Nephron (organoid): ENCODE measurements around the gene UBAC2.
"Not testable (repeated sequence)": the region's sequence is repeated elsewhere in the genome, so short reads cannot be mapped to it uniquely, and the experiment has no call there.

ENCODE experiments used
- H3K27ac Mint-ChIP-seq, 3 experiments: 2 replicates each; pipeline ENCODE4 v1.8.0; 2020; ENCODE audit warnings: mixed read lengths in 3 of 3, mild to moderate bottlenecking in 2 of 3, moderate library complexity in 1 of 3
- H3K27me3 Mint-ChIP-seq: 2 replicates; pipeline ENCODE4 v1.8.0; 2021; ENCODE audit warnings: low read depth, mild to moderate bottlenecking, moderate library complexity, mixed read lengths
- H3K36me3 Mint-ChIP-seq: 2 replicates; pipeline ENCODE4 v1.8.0; 2020; ENCODE audit warnings: low read depth, mixed read lengths
- H3K4me1 Mint-ChIP-seq: 2 replicates; pipeline ENCODE4 v1.8.0; 2020; ENCODE audit warnings: mixed read lengths
- H3K4me3 Mint-ChIP-seq, 3 experiments: 2 replicates each; pipeline ENCODE4 v1.8.0; 2020; ENCODE audit warnings: mild to moderate bottlenecking in 3 of 3, mixed read lengths in 3 of 3, moderate library complexity in 2 of 3
- H3K9me3 Mint-ChIP-seq: 2 replicates; pipeline ENCODE4 v1.8.0; 2020; ENCODE audit warnings: mixed read lengths
- CTCF ChIP-seq, 3 experiments: fragments of 200-600 bp; sonication (generic); IDR thresholded peaks; one replicate each; pipeline ENCODE4 v1.5.0; 2021; ENCODE audit warnings: antibody characterized with exemption in 3 of 3; ENCODE audit not compliant: unreplicated experiment in 3 of 3

Gene UBAC2

DNA sequence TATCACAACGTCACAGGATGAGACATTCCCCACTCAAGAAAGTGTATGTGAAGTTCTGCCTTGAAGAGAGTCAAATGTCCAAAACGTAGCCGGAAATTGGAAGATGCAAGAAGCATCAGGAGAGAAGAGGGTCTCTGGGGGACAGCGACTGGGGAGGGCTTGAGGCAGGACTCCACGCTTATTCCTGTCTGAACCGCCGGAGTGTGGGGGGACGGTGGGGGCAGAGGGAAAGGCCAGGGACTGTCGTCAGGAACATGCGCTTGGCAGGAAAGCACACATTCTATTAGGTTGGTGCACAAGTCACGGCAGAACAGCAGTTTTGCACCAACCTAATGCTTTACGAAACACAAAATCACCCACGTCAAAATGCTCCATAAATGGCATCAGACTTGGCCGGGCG lies 205.3 kb downstream of the UBAC2 start:
- Mint-ChIP-seq H3K4me3 (no peak overlapping the region), H3K27me3 (peaks cover 6% of the 10 kb centered on the region), H3K4me1 (no peaks in the 10 kb centered on the region), H3K27ac (no peak overlapping the region), H3K36me3 (no peaks in the 10 kb centered on the region), H3K9me3 (peaks cover 8% of the 10 kb centered on the region)
- no peak for TF ChIP-seq CTCF (IDR thresholded peaks at IDR 0.05; ENCODE audit: unreplicated experiment in 3 of 3)

DNA sequence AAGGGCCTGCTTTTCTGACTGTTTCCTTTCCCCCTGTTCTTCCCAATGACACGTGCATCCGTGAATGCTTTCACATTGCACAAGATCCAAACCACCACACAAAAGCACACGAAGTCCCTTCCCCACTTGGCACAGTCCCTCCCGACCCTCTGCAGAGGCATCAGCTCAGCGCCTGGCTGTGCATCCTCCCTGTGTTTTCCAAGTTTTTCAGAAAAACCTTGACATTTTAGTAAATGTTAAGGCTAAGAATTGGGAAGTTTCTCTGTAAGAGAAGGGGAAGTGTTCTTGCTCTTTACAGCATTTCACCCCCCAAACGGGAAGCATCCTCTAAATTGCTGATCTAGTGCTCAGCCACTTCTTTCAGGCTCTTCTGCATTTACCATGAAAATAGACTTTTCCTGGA lies 206.1 kb downstream of the UBAC2 start:
- H3K4me1 Mint-ChIP-seq, result no peaks in the 10 kb centered on the region
- TF ChIP-seq CTCF (IDR thresholded peaks at IDR 0.05; ENCODE audit: unreplicated experiment in 3 of 3), result no peak
- H3K9me3 Mint-ChIP-seq, result peaks cover 8% of the 10 kb centered on the region
- H3K27ac Mint-ChIP-seq, result no peak overlapping the region
- H3K36me3 Mint-ChIP-seq, result no peaks in the 10 kb centered on the region
- H3K27me3 Mint-ChIP-seq, result peaks cover 6% of the 10 kb centered on the region
- H3K4me3 Mint-ChIP-seq, result no peak overlapping the region

- no peak for TF ChIP-seq CTCF (IDR thresholded peaks at IDR 0.05; ENCODE audit: unreplicated experiment in 3 of 3)
- H3K9me3 Mint-ChIP-seq, result peaks cover 5% of the 10 kb centered on the region
- H3K27me3 Mint-ChIP-seq, result peaks cover 6% of the 10 kb centered on the region
- H3K4me3 Mint-ChIP-seq, result no peak overlapping the region
- H3K4me1 Mint-ChIP-seq, result no peaks in the 10 kb centered on the region
- H3K27ac Mint-ChIP-seq, result no peak overlapping the region
- no peaks in the 10 kb centered on the region for H3K36me3 Mint-ChIP-seq
Measured at GRCh38 chr13:99407906-99408702, 207.4 kb downstream of the UBAC2 start.

DNA sequence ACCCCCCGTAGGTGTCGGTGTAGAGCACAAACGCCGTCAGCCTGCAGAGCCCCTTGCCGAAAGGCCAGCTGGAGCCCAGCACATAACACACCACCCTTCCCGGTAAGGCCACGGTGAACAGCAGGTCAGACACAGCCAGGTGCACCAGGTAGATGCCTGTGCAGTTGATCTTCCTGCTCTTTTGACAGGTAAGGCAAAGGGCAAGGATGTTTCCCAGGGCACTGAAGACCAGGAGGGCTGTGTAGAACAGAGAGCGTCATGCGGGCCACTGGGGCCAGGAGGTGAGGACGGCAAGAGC lies 208.0 kb downstream of the UBAC2 start:
- peaks cover 3% of the 10 kb centered on the region for H3K27me3 Mint-ChIP-seq
- no peak overlapping the region for H3K27ac Mint-ChIP-seq
- no peak for TF ChIP-seq CTCF (IDR thresholded peaks at IDR 0.05; ENCODE audit: unreplicated experiment in 3 of 3)
- peaks cover 5% of the 10 kb centered on the region for H3K9me3 Mint-ChIP-seq
- no peak overlapping the region for H3K4me3 Mint-ChIP-seq
- H3K36me3 Mint-ChIP-seq, result no peaks in the 10 kb centered on the region
- H3K4me1 Mint-ChIP-seq, result no peaks in the 10 kb centered on the region

DNA sequence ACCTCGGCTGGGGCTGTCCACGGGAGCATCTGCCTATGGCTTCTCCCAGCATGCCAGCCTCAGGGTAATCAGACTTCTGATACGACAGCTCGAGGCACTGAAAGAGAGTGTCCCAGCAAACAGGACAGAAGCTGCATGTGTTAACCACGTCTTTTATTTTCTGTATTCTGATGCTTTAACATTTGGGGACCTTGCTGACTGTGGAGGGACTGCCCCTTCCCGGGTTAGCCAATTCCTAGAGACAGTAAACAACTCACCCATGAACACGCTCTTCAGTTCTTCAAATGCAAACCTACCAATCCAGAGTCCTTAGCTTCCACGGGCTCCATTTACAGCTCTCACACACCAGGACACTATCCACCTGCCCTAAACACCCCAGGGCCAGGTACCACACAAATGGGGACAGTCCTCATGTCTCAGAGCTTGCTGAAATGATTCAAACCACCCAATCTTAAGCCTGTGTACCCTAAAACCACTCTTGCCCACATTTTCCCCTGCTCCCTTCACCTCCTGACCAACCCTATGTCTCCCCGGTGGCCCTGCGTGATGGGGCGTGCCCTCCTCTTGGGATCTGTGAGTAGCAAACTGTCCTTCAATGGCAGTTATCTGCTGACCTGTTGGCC lies 208.9 kb downstream of the UBAC2 start:
- H3K4me1 Mint-ChIP-seq, H3K4me3 Mint-ChIP-seq, H3K9me3 Mint-ChIP-seq, H3K27me3 Mint-ChIP-seq, H3K27ac Mint-ChIP-seq, H3K36me3 Mint-ChIP-seq: not testable (repeated sequence)

DNA sequence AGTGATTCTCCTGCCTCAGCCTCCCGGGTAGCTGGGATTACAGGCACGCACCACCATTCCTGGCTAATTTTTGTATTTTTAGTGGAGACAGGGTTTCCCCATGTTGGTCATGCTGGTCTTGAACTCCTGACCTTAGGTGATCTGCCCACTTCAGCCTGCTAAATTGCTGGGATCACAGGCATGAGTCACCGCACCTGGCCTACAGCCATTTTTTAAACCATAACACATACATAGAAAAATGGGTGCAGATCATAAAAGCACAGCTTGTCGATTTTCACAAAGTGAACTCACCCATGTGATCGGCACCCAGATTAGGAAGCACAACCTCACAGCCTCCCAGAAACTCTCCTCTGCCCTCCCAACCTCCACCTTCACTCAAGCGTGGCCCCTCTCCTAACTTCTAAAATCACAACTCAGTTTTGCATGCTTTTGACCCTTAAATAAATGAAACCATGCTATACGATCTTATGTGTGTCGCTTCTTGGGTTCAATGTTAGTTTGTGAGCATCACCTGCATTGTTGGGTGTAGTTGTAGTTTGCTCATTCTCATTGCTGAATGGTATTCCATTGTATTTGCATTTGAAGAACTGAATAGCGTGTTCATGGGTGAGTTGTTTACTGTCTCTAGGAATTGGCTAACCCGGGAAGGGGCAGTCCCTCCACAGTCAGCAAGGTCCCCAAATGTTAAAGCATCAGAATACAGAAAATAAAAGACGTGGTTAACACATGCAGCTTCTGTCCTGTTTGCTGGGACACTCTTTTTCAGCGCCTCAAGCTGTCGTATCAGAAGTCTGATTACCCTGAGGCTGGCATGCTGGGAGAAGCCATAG lies 210.2 kb downstream of the UBAC2 start:
- H3K9me3 Mint-ChIP-seq, H3K27ac Mint-ChIP-seq, H3K4me1 Mint-ChIP-seq, H3K4me3 Mint-ChIP-seq, H3K36me3 Mint-ChIP-seq, H3K27me3 Mint-ChIP-seq: not testable (repeated sequence)
